HEK293 (cell line): ENCODE results near the gene VWA3B.

Experiments used
- CTCF ChIA-PET: fragments of 350-600 bp; formaldehyde crosslinking; extraction: SDS; loops from one replicate; lab custom pipeline; 2021; ENCODE audit warnings: antibody characterized with exemption; lab: Yijun Ruan, JAX
- POLR2A ChIA-PET: fragments of 300-600 bp; formaldehyde crosslinking; extraction: SDS; loops from one replicate; lab custom pipeline; 2020; ENCODE audit warnings: antibody characterized with exemption, inconsistent platforms; lab: Yijun Ruan, JAX
- H3K27ac ChIP-seq: fragments of 200-500 bp; sonication (Bioruptor generic); 2 replicates; pipeline ENCODE4 v1.5.1; 2014; ENCODE audit warnings: low read depth, low read length, control low read depth, inconsistent platforms; ENCODE audit errors: extremely low read depth
- H3K36me3 ChIP-seq, 2 experiments: fragments of 200-500 bp in 1 of 2; sonication (Bioruptor generic) in 1 of 2; 1 replicate in 1 of 2; 2 replicates in 1 of 2; pipeline ENCODE4 v1.5.1; 2014 to 2017; ENCODE audit warnings: inconsistent platforms in 2 of 2, low read length in 2 of 2; ENCODE audit not compliant: control insufficient read depth in 2 of 2, insufficient read depth in 1 of 2
- H3K4me1 ChIP-seq: fragments of 200-500 bp; sonication (Bioruptor generic); 2 replicates; pipeline ENCODE4 v1.5.1; 2014; ENCODE audit warnings: mild to moderate bottlenecking, low read length, inconsistent platforms; ENCODE audit not compliant: control insufficient read depth, insufficient read depth
- H3K4me3 ChIP-seq: 2 replicates; pipeline ENCODE4 v1.5.1; 2011; ENCODE audit warnings: low read depth, mild to moderate bottlenecking, control low read depth, low read length, moderate library complexity
- H3K9me3 ChIP-seq: fragments of 200-500 bp; sonication (Bioruptor generic); 2 replicates; pipeline ENCODE4 v1.5.1; 2014; ENCODE audit warnings: low read depth, low read length, inconsistent platforms; ENCODE audit not compliant: control insufficient read depth, insufficient read depth
- BCL11A ChIP-seq: fragments of 450-650 bp; formaldehyde crosslinking; IDR thresholded peaks from 2 replicates; pipeline ENCODE4 v1.5.1; 2016; ENCODE audit warnings: low read depth, missing biosample characterization, missing genetic modification characterization
- GLI4 ChIP-seq: fragments of 450-650 bp; formaldehyde crosslinking; IDR thresholded peaks from 2 replicates; pipeline ENCODE4 v1.5.1; 2016; ENCODE audit warnings: missing biosample characterization, missing genetic modification characterization
- HOXD13 ChIP-seq: sonication (generic); formaldehyde crosslinking; IDR thresholded peaks from 2 replicates; pipeline ENCODE4 v1.8.0; 2022; ENCODE audit warnings: missing genetic modification reagents, borderline replicate concordance
- KLF1 ChIP-seq: fragments of 450-650 bp; formaldehyde crosslinking; IDR thresholded peaks from 2 replicates; pipeline ENCODE4 v1.5.1; 2016; ENCODE audit warnings: missing biosample characterization, missing genetic modification characterization
- KLF8 ChIP-seq: fragments of 450-650 bp; formaldehyde crosslinking; IDR thresholded peaks from 2 replicates; pipeline ENCODE4 v1.5.1; 2016; ENCODE audit warnings: missing biosample characterization, missing genetic modification characterization
- SETDB1 ChIP-seq: IDR thresholded peaks from one replicate; pipeline ENCODE4 v1.6.1; 2017; ENCODE audit warnings: mild to moderate bottlenecking, low read length, moderate library complexity, mixed read lengths; ENCODE audit not compliant: insufficient read length
- SP7 ChIP-seq: fragments of 450-650 bp; formaldehyde crosslinking; IDR thresholded peaks from 2 replicates; pipeline ENCODE4 v1.5.1; 2016; ENCODE audit warnings: missing biosample characterization, missing genetic modification characterization
- ZNF2 ChIP-seq: fragments of 450-650 bp; formaldehyde crosslinking; IDR thresholded peaks from 2 replicates; pipeline ENCODE4 v1.5.1; 2016; ENCODE audit warnings: missing biosample characterization, missing genetic modification characterization
- ZNF302 ChIP-seq: fragments of 450-650 bp; formaldehyde crosslinking; IDR thresholded peaks from 2 replicates; pipeline ENCODE4 v1.5.1; 2016; ENCODE audit warnings: missing biosample characterization, missing genetic modification characterization, low read depth
- ZNF350 ChIP-seq: fragments of 450-650 bp; formaldehyde crosslinking; IDR thresholded peaks from 2 replicates; pipeline ENCODE4 v1.5.0; 2017; ENCODE audit warnings: missing biosample characterization, mild to moderate bottlenecking, missing genetic modification characterization
- ZNF416 ChIP-seq: fragments of 450-650 bp; formaldehyde crosslinking; IDR thresholded peaks from 2 replicates; pipeline ENCODE4 v1.5.1; 2016; ENCODE audit warnings: missing biosample characterization, missing genetic modification characterization
- ZNF555 ChIP-seq: fragments of 450-650 bp; formaldehyde crosslinking; conservative IDR thresholded peaks from 2 replicates; pipeline ENCODE4 v1.5.1; 2017; ENCODE audit warnings: missing biosample characterization, mild to moderate bottlenecking, missing genetic modification characterization, inconsistent platforms
- ZNF561 ChIP-seq: fragments of 450-650 bp; IDR thresholded peaks from 2 replicates; pipeline ENCODE4 v1.5.1; 2018; ENCODE audit warnings: missing biosample characterization, missing genetic modification characterization, borderline replicate concordance
- ZNF670 ChIP-seq: fragments of 450-650 bp; formaldehyde crosslinking; IDR thresholded peaks from 2 replicates; pipeline ENCODE4 v1.5.1; 2016; ENCODE audit warnings: missing biosample characterization, missing genetic modification characterization, low read depth
- ZNF791 ChIP-seq: fragments of 450-650 bp; formaldehyde crosslinking; IDR thresholded peaks from 2 replicates; pipeline ENCODE4 v1.5.1; 2016; ENCODE audit warnings: missing biosample characterization, missing genetic modification characterization
- ZSCAN23 ChIP-seq: fragments of 450-650 bp; formaldehyde crosslinking; IDR thresholded peaks from 2 replicates; pipeline ENCODE4 v1.5.1; 2016; ENCODE audit warnings: missing biosample characterization, missing genetic modification characterization
- TF ChIP-seq, protein P1 (sequence below): fragments of 450-650 bp; formaldehyde crosslinking; IDR thresholded peaks from 2 replicates; pipeline ENCODE4 v1.5.1; 2016; ENCODE audit warnings: missing biosample characterization, missing genetic modification characterization, borderline replicate concordance
- TF ChIP-seq, protein P2 (sequence below): fragments of 450-650 bp; formaldehyde crosslinking; IDR thresholded peaks from 2 replicates; pipeline ENCODE4 v1.5.1; 2016; ENCODE audit warnings: missing biosample characterization, missing genetic modification characterization
- TF ChIP-seq, protein P3 (sequence below): fragments of 450-650 bp; IDR thresholded peaks from 2 replicates; pipeline ENCODE4 v1.5.1; 2018; ENCODE audit warnings: missing biosample characterization, missing genetic modification characterization
- TF ChIP-seq, protein P4 (sequence below): fragments of 450-650 bp; formaldehyde crosslinking; IDR thresholded peaks from 2 replicates; pipeline ENCODE4 v1.5.1; 2016; ENCODE audit warnings: missing biosample characterization, missing genetic modification characterization

The VWA3B gene

DNA sequence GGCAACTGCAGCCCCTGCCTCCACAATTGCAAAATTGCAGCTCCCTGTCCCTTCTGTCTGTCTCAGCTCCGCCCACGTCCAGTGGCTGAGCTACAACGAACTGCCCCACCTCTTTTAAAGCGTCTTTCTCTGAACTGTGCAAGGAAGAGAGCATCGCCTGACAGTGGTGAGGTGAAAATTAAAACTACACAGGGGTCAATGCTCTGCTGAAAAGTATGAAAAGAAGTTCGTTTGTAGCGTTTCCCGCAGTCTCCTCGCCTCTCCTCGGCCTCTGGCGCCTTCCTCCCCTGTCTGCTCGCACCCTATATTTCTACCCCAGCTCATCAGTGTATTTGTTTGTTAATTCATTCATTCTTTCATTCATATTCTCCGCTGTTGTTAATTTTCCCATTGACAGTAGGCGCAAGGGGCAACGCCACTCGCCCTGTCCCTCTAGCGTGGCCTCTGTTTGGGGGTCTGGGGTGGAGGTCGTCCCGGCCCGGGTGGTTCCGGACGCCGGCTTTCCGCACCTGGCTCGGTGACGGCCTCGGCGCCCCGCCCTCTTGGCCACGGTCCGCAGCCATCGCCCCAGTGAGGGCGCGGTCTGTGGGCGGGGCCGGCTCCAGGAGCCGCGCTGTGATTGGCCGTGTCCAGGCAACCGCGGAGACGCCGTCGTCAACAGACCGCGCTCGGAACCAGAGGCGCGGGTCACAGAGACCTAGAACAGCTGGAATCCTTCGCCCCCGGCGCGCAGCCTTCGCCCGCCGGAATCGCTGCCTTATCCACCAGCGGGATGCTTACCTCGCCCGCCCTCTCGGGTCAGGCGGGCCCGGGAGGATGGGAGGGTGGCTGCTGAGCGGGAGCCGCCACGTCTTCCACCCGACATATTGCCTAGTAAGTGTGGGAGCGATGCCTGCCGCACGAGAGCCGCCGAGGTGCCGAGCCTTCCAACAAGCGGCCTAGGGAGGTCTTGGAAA, at the start of gene VWA3B (continued):
- TF ChIP-seq, protein P1, sequence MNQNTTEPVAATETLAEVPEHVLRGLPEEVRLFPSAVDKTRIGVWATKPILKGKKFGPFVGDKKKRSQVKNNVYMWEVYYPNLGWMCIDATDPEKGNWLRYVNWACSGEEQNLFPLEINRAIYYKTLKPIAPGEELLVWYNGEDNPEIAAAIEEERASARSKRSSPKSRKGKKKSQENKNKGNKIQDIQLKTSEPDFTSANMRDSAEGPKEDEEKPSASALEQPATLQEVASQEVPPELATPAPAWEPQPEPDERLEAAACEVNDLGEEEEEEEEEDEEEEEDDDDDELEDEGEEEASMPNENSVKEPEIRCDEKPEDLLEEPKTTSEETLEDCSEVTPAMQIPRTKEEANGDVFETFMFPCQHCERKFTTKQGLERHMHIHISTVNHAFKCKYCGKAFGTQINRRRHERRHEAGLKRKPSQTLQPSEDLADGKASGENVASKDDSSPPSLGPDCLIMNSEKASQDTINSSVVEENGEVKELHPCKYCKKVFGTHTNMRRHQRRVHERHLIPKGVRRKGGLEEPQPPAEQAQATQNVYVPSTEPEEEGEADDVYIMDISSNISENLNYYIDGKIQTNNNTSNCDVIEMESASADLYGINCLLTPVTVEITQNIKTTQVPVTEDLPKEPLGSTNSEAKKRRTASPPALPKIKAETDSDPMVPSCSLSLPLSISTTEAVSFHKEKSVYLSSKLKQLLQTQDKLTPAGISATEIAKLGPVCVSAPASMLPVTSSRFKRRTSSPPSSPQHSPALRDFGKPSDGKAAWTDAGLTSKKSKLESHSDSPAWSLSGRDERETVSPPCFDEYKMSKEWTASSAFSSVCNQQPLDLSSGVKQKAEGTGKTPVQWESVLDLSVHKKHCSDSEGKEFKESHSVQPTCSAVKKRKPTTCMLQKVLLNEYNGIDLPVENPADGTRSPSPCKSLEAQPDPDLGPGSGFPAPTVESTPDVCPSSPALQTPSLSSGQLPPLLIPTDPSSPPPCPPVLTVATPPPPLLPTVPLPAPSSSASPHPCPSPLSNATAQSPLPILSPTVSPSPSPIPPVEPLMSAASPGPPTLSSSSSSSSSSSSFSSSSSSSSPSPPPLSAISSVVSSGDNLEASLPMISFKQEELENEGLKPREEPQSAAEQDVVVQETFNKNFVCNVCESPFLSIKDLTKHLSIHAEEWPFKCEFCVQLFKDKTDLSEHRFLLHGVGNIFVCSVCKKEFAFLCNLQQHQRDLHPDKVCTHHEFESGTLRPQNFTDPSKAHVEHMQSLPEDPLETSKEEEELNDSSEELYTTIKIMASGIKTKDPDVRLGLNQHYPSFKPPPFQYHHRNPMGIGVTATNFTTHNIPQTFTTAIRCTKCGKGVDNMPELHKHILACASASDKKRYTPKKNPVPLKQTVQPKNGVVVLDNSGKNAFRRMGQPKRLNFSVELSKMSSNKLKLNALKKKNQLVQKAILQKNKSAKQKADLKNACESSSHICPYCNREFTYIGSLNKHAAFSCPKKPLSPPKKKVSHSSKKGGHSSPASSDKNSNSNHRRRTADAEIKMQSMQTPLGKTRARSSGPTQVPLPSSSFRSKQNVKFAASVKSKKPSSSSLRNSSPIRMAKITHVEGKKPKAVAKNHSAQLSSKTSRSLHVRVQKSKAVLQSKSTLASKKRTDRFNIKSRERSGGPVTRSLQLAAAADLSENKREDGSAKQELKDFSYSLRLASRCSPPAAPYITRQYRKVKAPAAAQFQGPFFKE = no peak
- TF ChIP-seq SETDB1 = no peak
- no peak for TF ChIP-seq BCL11A
- TF ChIP-seq ZNF561 = no peak
- no peak for TF ChIP-seq ZNF416
- TF ChIP-seq, protein P2, sequence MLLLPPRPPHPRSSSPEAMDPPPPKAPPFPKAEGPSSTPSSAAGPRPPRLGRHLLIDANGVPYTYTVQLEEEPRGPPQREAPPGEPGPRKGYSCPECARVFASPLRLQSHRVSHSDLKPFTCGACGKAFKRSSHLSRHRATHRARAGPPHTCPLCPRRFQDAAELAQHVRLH (tag by site-specific recombination) = no peak
- TF ChIP-seq, protein P3, sequence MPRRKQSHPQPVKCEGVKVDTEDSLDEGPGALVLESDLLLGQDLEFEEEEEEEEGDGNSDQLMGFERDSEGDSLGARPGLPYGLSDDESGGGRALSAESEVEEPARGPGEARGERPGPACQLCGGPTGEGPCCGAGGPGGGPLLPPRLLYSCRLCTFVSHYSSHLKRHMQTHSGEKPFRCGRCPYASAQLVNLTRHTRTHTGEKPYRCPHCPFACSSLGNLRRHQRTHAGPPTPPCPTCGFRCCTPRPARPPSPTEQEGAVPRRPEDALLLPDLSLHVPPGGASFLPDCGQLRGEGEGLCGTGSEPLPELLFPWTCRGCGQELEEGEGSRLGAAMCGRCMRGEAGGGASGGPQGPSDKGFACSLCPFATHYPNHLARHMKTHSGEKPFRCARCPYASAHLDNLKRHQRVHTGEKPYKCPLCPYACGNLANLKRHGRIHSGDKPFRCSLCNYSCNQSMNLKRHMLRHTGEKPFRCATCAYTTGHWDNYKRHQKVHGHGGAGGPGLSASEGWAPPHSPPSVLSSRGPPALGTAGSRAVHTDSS (tag by site-specific recombination) = no peak
- no peak for TF ChIP-seq ZNF791 (tag by site-specific recombination)
- TF ChIP-seq ZNF2 (tag by site-specific recombination) = no peak
- TF ChIP-seq, protein P4, sequence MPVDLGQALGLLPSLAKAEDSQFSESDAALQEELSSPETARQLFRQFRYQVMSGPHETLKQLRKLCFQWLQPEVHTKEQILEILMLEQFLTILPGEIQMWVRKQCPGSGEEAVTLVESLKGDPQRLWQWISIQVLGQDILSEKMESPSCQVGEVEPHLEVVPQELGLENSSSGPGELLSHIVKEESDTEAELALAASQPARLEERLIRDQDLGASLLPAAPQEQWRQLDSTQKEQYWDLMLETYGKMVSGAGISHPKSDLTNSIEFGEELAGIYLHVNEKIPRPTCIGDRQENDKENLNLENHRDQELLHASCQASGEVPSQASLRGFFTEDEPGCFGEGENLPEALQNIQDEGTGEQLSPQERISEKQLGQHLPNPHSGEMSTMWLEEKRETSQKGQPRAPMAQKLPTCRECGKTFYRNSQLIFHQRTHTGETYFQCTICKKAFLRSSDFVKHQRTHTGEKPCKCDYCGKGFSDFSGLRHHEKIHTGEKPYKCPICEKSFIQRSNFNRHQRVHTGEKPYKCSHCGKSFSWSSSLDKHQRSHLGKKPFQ (tag by site-specific recombination) = no peak
- TF ChIP-seq ZNF555 (tag by site-specific recombination) = no peak
- TF ChIP-seq SP7 = no peak

DNA sequence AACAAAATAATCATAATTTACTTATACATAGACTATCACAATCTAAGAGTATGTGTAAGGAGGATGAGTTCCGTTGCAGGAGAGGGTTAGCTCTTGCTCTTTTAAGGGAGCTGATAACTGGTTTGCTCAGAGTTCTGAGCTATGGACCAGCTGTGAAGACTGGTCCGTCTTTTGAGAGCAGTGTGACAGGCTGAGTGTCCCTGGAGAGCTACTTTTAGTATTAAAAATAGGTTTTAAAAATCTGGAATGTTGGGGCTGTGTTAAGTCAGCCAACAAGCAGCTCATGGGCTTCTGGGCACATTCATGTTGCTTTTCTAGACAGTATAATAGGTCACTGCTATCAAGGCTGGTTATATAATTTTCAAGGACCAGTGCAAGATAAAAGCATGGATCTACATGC, 49.8 kb upstream of the VWA3B start:
- ChIA-PET CTCF (interaction anchor here (0.5 to 0.6 kb wide), 2 partner anchors 330 to 453 kb away, joined by 3 read pairs; no protein-coding TSS in a partner anchor), POLR2A (no interaction called here)
- no peaks in the 10 kb centered on the region for H3K9me3 ChIP-seq
- peaks cover 5% of the 10 kb centered on the region; the same call in 1 of the 2 replicates for H3K4me1 ChIP-seq
- H3K27ac ChIP-seq = no peak overlapping the region
- no peak overlapping the region for H3K4me3 ChIP-seq
- no peaks in the 10 kb centered on the region for H3K36me3 ChIP-seq
- TF ChIP-seq GLI4 (tag by site-specific recombination) (no peak), ZNF670 (tag by site-specific recombination) (no peak), ZNF350 (tag by site-specific recombination) (no peak), HOXD13 (CRISPR knock-in tag) (no peak), KLF8 (no peak), ZNF302 (tag by site-specific recombination) (no peak), KLF1 (tag by site-specific recombination) (no peak), ZSCAN23 (tag by site-specific recombination) (no peak)
- TF ChIP-seq, protein P4 (tag by site-specific recombination) = no peak
